ENCODE measurements around the gene ARF1.

DNA sequence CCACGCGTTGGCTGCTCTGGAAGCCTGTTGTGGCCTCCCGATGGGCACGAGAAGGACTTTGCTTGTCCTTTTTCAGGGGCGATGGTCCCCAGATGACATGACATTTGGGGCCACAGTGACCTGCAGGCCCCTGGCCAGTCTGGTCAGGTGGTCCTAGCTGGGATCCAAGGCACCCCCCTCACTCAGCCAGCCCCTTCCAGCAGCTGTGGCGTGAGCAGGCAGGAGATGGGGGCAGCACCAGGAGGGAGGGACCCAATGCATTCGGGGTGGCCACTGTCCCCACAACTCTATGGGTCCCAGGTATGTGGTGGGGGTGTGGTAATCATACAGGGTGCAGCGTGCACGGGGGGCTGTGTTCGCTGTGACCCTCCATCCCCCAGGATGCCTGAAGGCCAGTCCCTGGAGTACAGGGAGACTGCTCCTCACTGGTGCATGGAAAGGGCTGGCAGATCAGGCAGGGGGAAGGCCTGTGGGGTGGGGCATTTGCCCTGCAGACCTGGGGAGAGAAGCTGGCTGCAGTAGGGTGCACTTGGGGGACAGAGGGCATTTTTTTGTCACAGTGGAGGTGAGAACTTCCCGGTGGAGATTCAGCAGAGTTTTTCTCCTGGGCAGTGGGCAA is 44.0 kb upstream of the ARF1 start:
- TF ChIP-seq, protein P1, sequence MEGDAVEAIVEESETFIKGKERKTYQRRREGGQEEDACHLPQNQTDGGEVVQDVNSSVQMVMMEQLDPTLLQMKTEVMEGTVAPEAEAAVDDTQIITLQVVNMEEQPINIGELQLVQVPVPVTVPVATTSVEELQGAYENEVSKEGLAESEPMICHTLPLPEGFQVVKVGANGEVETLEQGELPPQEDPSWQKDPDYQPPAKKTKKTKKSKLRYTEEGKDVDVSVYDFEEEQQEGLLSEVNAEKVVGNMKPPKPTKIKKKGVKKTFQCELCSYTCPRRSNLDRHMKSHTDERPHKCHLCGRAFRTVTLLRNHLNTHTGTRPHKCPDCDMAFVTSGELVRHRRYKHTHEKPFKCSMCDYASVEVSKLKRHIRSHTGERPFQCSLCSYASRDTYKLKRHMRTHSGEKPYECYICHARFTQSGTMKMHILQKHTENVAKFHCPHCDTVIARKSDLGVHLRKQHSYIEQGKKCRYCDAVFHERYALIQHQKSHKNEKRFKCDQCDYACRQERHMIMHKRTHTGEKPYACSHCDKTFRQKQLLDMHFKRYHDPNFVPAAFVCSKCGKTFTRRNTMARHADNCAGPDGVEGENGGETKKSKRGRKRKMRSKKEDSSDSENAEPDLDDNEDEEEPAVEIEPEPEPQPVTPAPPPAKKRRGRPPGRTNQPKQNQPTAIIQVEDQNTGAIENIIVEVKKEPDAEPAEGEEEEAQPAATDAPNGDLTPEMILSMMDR (IDR thresholded peaks at IDR 0.05) = no peak
- TF ChIP-seq POLR2A (IDR thresholded peaks at IDR 0.05) (no peak), POLR2AphosphoS5 (IDR thresholded peaks at IDR 0.05; ENCODE audit: insufficient read depth in 1 of 2, low read depth in 1 of 2) (no peak)
